Activated CD8-positive, alpha-beta memory T cell treated with anti-CD3 and anti-CD28 coated beads, Interleukin-2, amount 50 U/mL, for 24 hours (primary cell): ENCODE results near the gene COL6A5.
"Not testable (repeated sequence)": the region's sequence is repeated elsewhere in the genome, so short reads cannot be mapped to it uniquely, and the experiment has no call there.

Source experiments
- DNase-seq: peaks from one replicate; pipeline ENCODE4 v3.0.0-alpha.2; 2020; ENCODE audit errors: extremely low read depth

The COL6A5 gene

GRCh38 chr3:130345487-130346079 is at the start of gene COL6A5:
COL6A5 (plus strand) TSS chr3:130345672; CDS start chr3:130373639, 27,967 bp downstream.
- DNase-seq, result no peak

- DNase-seq, result no peak
Observed at GRCh38 chr3:130299531-130299930, 45.9 kb upstream of the COL6A5 start.

- no peak for DNase-seq
Observed at GRCh38 chr3:130300888-130301287, 44.6 kb upstream of the COL6A5 start.

GRCh38 chr3:130310109-130310508 is 35.4 kb upstream of the COL6A5 start:
- no peak for DNase-seq

- no peak for DNase-seq
Observed at GRCh38 chr3:130312374-130312773, 33.1 kb upstream of the COL6A5 start.

GRCh38 chr3:130316169-130316568 is 29.3 kb upstream of the COL6A5 start:
- no peak for DNase-seq

GRCh38 chr3:130323503-130323902 is 22.0 kb upstream of the COL6A5 start:
- no peak for DNase-seq

- no peak for DNase-seq
Observed at GRCh38 chr3:130340766-130341165, 4.7 kb upstream of the COL6A5 start.

- no peak for DNase-seq
Observed at GRCh38 chr3:130341388-130341787, 4.1 kb upstream of the COL6A5 start.

GRCh38 chr3:130341882-130342281 is 3.6 kb upstream of the COL6A5 start:
- no peak for DNase-seq

- DNase-seq, result no peak
Observed at GRCh38 chr3:130342821-130343661, 2.4 kb upstream of the COL6A5 start.

- DNase-seq, result not testable (repeated sequence)
Observed at GRCh38 chr3:130348258-130348657, 2.8 kb downstream of the COL6A5 start.

GRCh38 chr3:130354430-130354829 is 9.0 kb downstream of the COL6A5 start:
- DNase-seq, result no peak

GRCh38 chr3:130374033-130374432 is 28.6 kb downstream of the COL6A5 start:
- no peak for DNase-seq

- DNase-seq, result no peak
Observed at GRCh38 chr3:130374908-130375307, 29.4 kb downstream of the COL6A5 start.

- DNase-seq, result no peak
Observed at GRCh38 chr3:130377960-130378676, 32.6 kb downstream of the COL6A5 start.

GRCh38 chr3:130378677-130379191 is 33.3 kb downstream of the COL6A5 start:
- no peak for DNase-seq

GRCh38 chr3:130379274-130379673 is 33.8 kb downstream of the COL6A5 start:
- no peak for DNase-seq

- no peak for DNase-seq
Observed at GRCh38 chr3:130380398-130380797, 34.9 kb downstream of the COL6A5 start.

- DNase-seq, result no peak
Observed at GRCh38 chr3:130383424-130383823, 38.0 kb downstream of the COL6A5 start.

- DNase-seq, result no peak
Observed at GRCh38 chr3:130384476-130385025, 39.1 kb downstream of the COL6A5 start.

GRCh38 chr3:130386604-130387263 is 41.3 kb downstream of the COL6A5 start:
- DNase-seq, result no peak
